ENCODE data around the gene ADAMTS13.

GRCh38 chr9:133463234-133463863 is 41.2 kb downstream of the ADAMTS13 start:
- TF ChIP-seq CTCF (IDR thresholded peaks at IDR 0.05) (peak; percentile 51), ZFX (IDR thresholded peaks at IDR 0.05; ENCODE audit: borderline replicate concordance) (no peak)

Measured in 22Rv1 (cell line).